Loucy (cell line): Measurements from ENCODE around the gene SYT6.

Experiments used
- CTCF ChIP-seq: fragments of 200-600 bp; sonication (generic); conservative IDR thresholded peaks from 2 replicates; pipeline ENCODE4 v1.5.1; 2014; ENCODE audit warnings: mild to moderate bottlenecking, antibody characterized with exemption, low read length
- EZH2phosphoT487 ChIP-seq: fragments of 200-600 bp; IDR thresholded peaks from 2 replicates; pipeline ENCODE4 v1.6.1; 2018; ENCODE audit warnings: antibody characterized with exemption, mild to moderate bottlenecking, moderate library complexity, borderline replicate concordance

- no peak for TF ChIP-seq CTCF
- TF ChIP-seq EZH2phosphoT487: no peak
Measured at GRCh38 chr1:114149211-114149610, 4.5 kb downstream of the SYT6 start.
